Skeletal muscle tissue (tissue), 4 donors: Measurements from ENCODE around the gene DEAF1. TPM values are rescaled to one million over a fixed set of nuclear protein-coding genes. Genes with fewer than 3 reads are reported as not detected.

Experiments
- H3K27ac ChIP-seq: one replicate; pipeline ENCODE4 v1.7.0; 2013; ENCODE audit warnings: mild to moderate bottlenecking, low read depth, low read length, inconsistent platforms
- H3K27me3 ChIP-seq, 3 donors: one replicate each; pipeline ENCODE4 v1.7.0; 2013; ENCODE audit warnings: low read length in 3 of 3; ENCODE audit not compliant: control insufficient read depth in 3 of 3, insufficient read depth in 3 of 3
- H3K36me3 ChIP-seq, 3 donors: one replicate each; pipeline ENCODE4 v1.7.0; 2013; ENCODE audit warnings: low read length in 3 of 3; ENCODE audit not compliant: control insufficient read depth in 3 of 3, insufficient read depth in 3 of 3
- H3K4me1 ChIP-seq, 3 donors: one replicate each; pipeline ENCODE4 v1.7.0; 2013; ENCODE audit warnings: low read length in 3 of 3, mild to moderate bottlenecking in 3 of 3; ENCODE audit not compliant: control insufficient read depth in 3 of 3, insufficient read depth in 3 of 3
- H3K4me3 ChIP-seq, 3 donors: one replicate each; pipeline ENCODE4 v1.7.0; 2013; ENCODE audit warnings: low read length in 3 of 3
- H3K9ac ChIP-seq, 3 donors: one replicate each; pipeline ENCODE4 v1.7.0; 2013; ENCODE audit warnings: low read length in 3 of 3, mild to moderate bottlenecking in 3 of 3, moderate library complexity in 2 of 3, low read depth in 1 of 3
- H3K9me3 ChIP-seq, 3 donors: one replicate each; pipeline ENCODE4 v1.7.0; 2013; ENCODE audit warnings: low read length in 3 of 3; ENCODE audit not compliant: control insufficient read depth in 3 of 3
- total RNA-seq: library from RNA; depleted of rRNA; stranded (reverse); fragments of >200 nt; gene quantifications from one replicate; pipeline ENCODE4 v1.2.3, GENCODE V29; 2014
- donor health status: Osteomylitis.

DEAF1 gene
- total RNA-seq, 1 donor from 2014 or later = 17.2 TPM

DNA sequence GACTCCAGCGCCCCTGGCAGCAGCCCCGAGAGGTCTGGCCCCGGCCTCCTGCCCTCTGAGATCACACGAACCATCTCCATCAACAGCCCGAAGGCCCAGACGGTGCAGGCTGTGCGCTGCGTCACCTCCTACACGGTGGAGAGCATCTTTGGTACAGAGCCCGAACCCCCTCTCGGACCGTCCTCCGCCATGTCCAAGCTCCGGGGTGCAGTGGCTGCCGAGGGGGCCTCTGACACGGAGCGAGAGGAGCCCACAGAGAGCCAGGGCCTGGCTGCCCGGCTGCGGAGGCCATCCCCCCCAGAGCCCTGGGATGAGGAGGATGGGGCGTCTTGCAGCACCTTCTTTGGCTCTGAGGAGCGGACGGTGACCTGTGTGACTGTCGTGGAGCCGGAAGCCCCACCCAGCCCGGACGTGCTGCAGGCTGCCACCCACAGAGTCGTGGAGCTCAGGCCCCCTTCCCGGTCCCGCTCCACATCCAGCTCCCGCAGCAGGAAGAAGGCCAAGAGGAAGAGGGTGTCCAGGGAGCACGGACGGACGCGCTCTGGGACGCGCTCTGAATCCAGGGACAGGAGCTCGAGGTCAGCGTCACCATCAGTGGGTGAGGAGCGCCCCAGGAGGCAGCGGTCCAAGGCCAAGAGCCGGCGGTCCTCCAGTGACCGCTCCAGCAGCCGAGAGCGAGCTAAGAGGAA lies 86.9 kb downstream of the DEAF1 start:
- Histone ChIP-seq H3K27me3 (no peaks in the 10 kb centered on the region), H3K9ac (no peak overlapping the region), H3K9me3 (no peaks in the 10 kb centered on the region), H3K27ac (no peak overlapping the region), H3K4me3 (no peak overlapping the region), H3K36me3 (peaks cover 78 to 83% (median 83%) of the 10 kb centered on the region in 3 donors), H3K4me1 (peaks cover 14 to 18% (median 16%) of the 10 kb centered on the region in 3 donors)

GRCh38 chr11:607020-607780 lies 87.8 kb downstream of the DEAF1 start:
- Histone ChIP-seq H3K4me1 (peaks cover 5 to 9% (median 7%) of the 10 kb centered on the region in 3 donors), H3K9me3 (no peaks in the 10 kb centered on the region), H3K27ac (no peak overlapping the region), H3K9ac (no peak overlapping the region), H3K27me3 (no peaks in the 10 kb centered on the region), H3K36me3 (peaks cover 77 to 81% (median 78%) of the 10 kb centered on the region in 3 donors), H3K4me3 (no peak overlapping the region)

GRCh38 chr11:606245-606644 lies 88.8 kb downstream of the DEAF1 start:
- Histone ChIP-seq H3K27ac (no peak overlapping the region), H3K4me3 (no peak overlapping the region), H3K9me3 (no peaks in the 10 kb centered on the region), H3K9ac (peak overlapping the region in 1 of 3 donors; percentile 16), H3K4me1 (no peaks in the 10 kb centered on the region), H3K36me3 (peaks cover 78 to 84% (median 80%) of the 10 kb centered on the region in 3 donors), H3K27me3 (no peaks in the 10 kb centered on the region)

DNA sequence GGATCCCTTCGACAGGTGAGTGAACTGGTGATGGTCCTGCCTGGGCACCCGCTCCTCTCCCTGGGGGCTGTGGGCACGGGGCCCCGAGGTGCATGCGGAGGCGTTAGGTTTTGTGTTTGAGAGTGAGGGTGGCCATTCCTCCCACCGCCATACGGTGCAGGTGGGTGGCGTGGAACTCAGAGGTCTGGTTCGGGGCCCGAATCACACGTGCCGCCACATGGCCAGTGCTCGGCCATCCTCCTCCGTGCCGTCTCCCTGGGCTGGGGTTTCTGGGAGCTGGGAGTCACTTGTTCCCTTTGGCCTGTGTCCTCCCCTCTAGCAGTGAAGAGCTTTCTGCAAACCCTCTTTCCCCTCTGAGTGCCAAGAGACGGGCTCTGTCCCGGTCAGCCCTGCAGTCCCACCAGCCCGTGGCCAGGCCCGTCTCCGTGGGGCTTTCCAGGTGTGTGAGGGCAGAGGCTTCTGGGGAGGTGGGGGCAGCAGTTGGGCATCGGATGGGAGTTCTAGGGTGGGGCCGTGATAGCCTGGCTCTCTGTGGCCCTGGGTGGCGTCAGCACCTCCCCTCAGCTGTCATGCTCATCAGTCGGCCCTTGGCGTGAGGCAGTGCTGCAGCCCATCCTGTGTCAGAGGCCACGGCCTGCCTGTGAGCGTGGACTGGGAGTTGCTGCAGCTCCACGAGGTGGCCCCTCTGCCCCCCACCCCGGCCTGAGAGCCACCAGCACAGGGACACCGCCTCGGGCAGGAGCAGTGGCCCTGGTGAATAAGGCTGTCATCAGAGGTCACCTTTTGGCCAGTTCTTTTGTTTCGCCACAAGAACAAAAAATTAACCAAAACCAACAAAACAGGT lies 89.5 kb downstream of the DEAF1 start:
- Histone ChIP-seq H3K9me3 (no peaks in the 10 kb centered on the region), H3K4me3 (no peak overlapping the region), H3K4me1 (no peaks in the 10 kb centered on the region), H3K27ac (no peak overlapping the region), H3K36me3 (peaks cover 72 to 76% (median 73%) of the 10 kb centered on the region in 3 donors), H3K9ac (no peak overlapping the region), H3K27me3 (no peaks in the 10 kb centered on the region)

DNA sequence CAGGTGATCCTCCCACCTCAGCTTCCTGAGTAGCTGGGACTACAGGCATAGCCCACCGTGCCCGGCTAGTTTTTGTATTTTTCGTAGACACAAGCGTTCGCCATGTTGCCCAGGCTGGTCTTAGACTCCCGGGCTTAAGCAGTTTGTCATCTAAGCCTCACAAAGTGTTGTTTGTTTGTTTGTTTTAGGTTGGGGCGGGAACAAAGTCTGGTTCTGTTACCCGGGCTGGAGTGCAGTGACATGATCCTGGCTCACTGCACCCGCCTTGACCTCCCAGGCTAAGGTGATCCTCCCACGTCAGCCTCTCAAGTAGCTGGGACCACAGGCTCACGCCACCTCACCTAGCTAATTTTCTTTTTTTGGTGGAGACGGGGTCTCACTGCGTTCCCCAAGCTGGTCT lies 91.9 kb downstream of the DEAF1 start:
- H3K9ac ChIP-seq = no peak overlapping the region
- peaks cover 63 to 72% (median 70%) of the 10 kb centered on the region in 3 donors for H3K36me3 ChIP-seq
- H3K4me1 ChIP-seq = no peaks in the 10 kb centered on the region
- no peak overlapping the region for H3K27ac ChIP-seq
- no peaks in the 10 kb centered on the region for H3K27me3 ChIP-seq
- no peaks in the 10 kb centered on the region for H3K9me3 ChIP-seq
- H3K4me3 ChIP-seq = no peak overlapping the region

DNA sequence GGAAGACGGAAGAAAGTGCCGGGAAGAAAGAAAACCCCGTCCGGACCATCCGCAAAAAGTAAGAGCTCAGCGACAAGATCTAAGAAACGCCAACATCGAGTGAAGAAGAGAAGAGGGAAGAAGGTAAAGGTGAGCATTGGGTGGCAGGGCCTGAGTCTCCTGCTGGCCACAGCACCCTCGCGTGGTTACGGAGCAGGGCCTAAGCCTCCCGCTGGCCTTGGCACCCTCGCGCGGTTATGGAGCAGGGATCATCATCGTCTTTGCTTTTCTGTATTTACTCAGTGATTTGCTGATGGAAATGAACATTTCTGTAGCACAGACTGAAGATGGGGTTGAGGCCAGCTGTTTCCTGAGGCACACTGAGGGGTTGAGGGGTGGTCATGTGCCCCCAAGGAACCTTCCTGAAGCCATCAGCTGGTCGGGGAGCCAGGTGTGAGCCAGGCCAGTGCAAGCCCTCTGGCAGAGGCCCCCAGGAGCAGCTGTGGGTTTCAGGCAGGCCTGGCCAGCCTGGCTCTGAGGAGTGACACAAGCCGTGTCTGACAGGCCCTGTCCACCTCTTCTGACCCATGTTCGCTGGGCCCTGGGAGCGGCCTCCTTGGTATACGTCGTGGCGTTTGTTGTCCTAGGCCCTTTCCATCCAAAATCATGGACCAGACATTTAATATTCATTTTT lies 93.3 kb downstream of the DEAF1 start:
- Histone ChIP-seq H3K4me1 (no peaks in the 10 kb centered on the region), H3K9ac (no peak overlapping the region), H3K27ac (no peak overlapping the region), H3K4me3 (no peak overlapping the region), H3K9me3 (no peaks in the 10 kb centered on the region), H3K36me3 (peaks cover 62 to 69% (median 64%) of the 10 kb centered on the region in 3 donors), H3K27me3 (no peaks in the 10 kb centered on the region)

GRCh38 chr11:598005-598680 lies 96.9 kb downstream of the DEAF1 start:
- Histone ChIP-seq H3K9ac (no peak overlapping the region), H3K4me1 (no peaks in the 10 kb centered on the region), H3K27me3 (no peaks in the 10 kb centered on the region), H3K36me3 (peaks cover 58 to 66% (median 62%) of the 10 kb centered on the region in 3 donors), H3K9me3 (no peaks in the 10 kb centered on the region), H3K27ac (no peak overlapping the region), H3K4me3 (no peak overlapping the region)

- no peak overlapping the region for H3K27ac ChIP-seq
- H3K4me1 ChIP-seq = no peaks in the 10 kb centered on the region
- no peaks in the 10 kb centered on the region for H3K27me3 ChIP-seq
- no peak overlapping the region for H3K4me3 ChIP-seq
- H3K9ac ChIP-seq = no peak overlapping the region
- H3K9me3 ChIP-seq = no peaks in the 10 kb centered on the region
- H3K36me3 ChIP-seq = peaks cover 64 to 72% (median 67%) of the 10 kb centered on the region in 3 donors
These were observed 97.8 kb downstream of the DEAF1 start for GRCh38 chr11:597166-597725.

DNA sequence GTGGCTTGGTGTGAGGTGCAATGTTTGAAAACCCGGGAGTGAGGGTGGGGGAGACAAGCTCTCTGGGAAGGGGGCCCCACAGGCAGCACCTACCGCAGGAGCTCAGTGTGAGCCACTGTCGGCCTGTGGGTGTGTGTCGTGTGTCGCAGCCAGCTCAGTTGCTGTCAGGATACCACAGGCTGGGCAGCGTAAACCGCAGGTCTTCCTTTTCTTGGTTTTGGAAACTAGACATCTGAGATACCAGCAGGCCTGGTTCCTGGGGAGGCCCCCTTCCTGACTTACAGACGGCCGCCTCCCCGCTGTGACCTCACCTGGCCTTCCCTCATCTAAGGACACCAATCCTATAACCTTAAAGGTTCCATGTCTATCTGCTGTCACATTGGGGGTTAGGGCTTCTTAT lies 98.6 kb downstream of the DEAF1 start:
- H3K27ac ChIP-seq = no peak overlapping the region
- no peaks in the 10 kb centered on the region for H3K9me3 ChIP-seq
- peaks cover 57 to 67% (median 64%) of the 10 kb centered on the region in 3 donors for H3K36me3 ChIP-seq
- H3K27me3 ChIP-seq = no peaks in the 10 kb centered on the region
- no peak overlapping the region for H3K4me3 ChIP-seq
- H3K9ac ChIP-seq = no peak overlapping the region
- no peaks in the 10 kb centered on the region for H3K4me1 ChIP-seq
